C4-2B (cell line): ENCODE data around the gene RABL3.

Source experiments
- H3K27ac ChIP-seq: fragments of 450-650 bp; 2 replicates; pipeline ENCODE4 v1.5.1; 2017
- ZFX ChIP-seq: fragments of 450-650 bp; IDR thresholded peaks from 2 replicates; pipeline ENCODE4 v1.6.1; 2017
- TF ChIP-seq, protein P1 (sequence below): fragments of 450-650 bp; conservative IDR thresholded peaks from 2 replicates; pipeline ENCODE4 v1.5.1; 2017; ENCODE audit warnings: mild to moderate bottlenecking

RABL3 gene

DNA sequence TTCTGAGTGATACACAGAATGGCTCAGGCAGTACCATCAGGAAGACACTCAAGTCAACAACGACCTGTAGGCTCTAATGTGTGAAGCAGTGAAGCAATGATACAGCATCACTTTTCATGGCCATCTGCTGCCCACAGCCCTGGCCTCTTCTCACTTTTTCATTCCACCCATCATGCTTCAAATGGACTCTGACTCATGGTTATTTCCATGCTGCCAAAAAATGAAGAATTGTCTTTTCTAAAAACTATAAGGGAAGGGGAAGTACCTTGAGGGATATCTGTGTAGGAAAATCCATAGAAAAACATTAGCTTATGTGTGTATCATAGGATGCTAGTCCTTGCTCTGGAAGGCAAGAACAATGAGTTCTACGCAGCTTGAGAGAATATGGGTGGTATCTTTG, 71.7 kb downstream of the RABL3 start:
- no peak overlapping the region for H3K27ac ChIP-seq
- no peak for TF ChIP-seq ZFX
- TF ChIP-seq, protein P1, sequence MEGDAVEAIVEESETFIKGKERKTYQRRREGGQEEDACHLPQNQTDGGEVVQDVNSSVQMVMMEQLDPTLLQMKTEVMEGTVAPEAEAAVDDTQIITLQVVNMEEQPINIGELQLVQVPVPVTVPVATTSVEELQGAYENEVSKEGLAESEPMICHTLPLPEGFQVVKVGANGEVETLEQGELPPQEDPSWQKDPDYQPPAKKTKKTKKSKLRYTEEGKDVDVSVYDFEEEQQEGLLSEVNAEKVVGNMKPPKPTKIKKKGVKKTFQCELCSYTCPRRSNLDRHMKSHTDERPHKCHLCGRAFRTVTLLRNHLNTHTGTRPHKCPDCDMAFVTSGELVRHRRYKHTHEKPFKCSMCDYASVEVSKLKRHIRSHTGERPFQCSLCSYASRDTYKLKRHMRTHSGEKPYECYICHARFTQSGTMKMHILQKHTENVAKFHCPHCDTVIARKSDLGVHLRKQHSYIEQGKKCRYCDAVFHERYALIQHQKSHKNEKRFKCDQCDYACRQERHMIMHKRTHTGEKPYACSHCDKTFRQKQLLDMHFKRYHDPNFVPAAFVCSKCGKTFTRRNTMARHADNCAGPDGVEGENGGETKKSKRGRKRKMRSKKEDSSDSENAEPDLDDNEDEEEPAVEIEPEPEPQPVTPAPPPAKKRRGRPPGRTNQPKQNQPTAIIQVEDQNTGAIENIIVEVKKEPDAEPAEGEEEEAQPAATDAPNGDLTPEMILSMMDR = no peak

DNA sequence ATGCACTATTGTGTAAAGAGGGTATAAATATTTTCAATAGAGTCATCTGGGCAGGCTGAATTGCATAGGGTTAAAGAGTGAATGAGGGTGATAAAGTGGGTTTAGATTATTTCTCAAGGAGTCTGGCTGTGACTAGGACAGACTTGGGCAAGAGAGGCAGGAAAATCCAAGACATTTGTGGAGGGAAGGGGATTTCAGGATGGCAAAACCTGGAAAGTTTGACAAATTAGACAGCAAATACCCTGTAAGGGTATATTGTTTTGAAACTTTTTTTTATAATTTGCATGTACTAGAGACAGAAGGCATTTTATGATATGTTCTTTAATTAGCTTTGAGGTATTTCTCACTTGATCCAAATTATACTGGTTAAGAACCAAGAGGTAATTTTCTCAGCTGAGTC, 77.4 kb downstream of the RABL3 start:
- no peak for TF ChIP-seq ZFX
- TF ChIP-seq, protein P1 = no peak
- no peak overlapping the region for H3K27ac ChIP-seq

DNA sequence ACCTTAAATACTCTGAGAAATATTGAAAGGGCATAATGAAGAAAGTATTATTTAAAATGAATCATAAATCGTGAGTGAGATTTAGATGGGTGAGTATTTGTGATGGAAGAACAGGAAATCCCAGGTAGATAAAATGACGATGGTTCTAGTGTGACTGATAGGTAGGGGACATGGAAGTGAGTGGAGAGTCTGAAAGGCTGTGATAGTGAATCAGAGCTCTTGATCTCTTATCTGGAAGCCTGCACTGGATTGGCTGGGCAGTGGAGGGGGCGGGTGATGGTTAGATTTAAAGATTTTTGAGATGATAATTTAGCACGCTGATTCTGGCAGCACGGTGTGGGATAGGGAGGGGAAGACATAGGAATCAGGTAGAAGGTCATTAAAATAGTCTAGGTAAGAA, 80.4 kb downstream of the RABL3 start:
- TF ChIP-seq, protein P1 = no peak
- TF ChIP-seq ZFX = no peak

GRCh38 chr3:120661106-120661905, 81.0 kb downstream of the RABL3 start:
- TF ChIP-seq ZFX = no peak
- TF ChIP-seq, protein P1 = no peak
- H3K27ac ChIP-seq = peak overlapping the region; percentile 99; the same call in 1 of the 2 replicates

More for the DNA sequence above, 80.4 kb downstream of the RABL3 start:
- H3K27ac ChIP-seq = peak overlapping the region; percentile 95; the same call in 1 of the 2 replicates

- H3K27ac ChIP-seq = peak overlapping the region; percentile 99
- TF ChIP-seq, protein P1 = no peak
- no peak for TF ChIP-seq ZFX
Observed at GRCh38 chr3:120659834-120660233, 82.5 kb downstream of the RABL3 start.

DNA sequence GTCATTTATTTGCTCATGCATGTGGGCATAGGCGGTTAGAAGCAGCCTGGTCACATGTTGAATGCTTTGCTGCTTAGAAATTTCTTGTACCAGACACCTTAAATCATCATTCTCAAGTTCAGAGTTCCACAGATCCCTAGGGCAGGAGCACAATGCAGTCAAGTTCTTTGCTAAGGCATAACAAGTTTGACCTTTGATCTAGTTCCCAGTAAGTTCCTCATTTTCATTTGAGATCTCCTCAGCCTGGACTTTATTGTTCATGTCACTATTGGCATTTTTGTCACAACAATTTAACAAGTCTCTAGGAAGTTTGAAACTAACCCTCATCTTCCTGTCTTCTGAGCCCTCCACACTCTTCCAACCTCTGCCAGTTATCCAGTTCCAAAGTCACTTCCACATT, 83.0 kb downstream of the RABL3 start:
- peak overlapping the region; percentile 99; the same call in 1 of the 2 replicates for H3K27ac ChIP-seq
- no peak for TF ChIP-seq ZFX
- TF ChIP-seq, protein P1 = no peak

DNA sequence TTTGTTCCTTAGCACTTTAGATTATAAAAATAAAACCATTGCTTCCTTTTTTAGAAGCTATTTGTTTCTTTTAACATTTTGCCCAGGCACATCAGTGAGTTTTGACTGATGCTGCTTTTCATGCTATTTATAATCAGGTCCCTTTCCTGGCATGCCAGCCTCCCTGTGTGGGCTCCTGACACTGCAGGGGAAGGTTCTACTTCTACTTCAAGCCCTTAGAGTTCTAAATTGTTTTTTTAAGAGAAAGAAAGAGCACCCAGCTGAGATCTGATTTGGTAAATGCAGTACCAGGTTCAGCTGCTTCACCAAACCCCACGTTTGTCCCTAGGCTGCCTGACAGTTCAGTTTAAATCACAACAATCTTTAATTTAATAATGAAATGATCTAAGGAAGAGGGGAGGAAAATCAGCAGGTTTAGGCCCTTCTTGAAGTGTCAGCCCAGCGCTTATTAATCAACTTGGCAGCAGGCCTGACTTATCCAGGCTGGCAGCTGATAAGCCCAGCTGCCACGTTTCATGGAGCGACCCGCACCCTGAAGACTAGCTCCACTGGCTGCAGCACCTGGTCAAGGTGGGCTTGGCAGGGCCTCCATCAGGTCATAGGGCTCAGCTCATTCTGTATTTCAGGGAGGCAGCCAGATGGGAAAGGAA, 89.3 kb downstream of the RABL3 start:
- TF ChIP-seq, protein P1 = no peak
- no peak for TF ChIP-seq ZFX
- H3K27ac ChIP-seq = peak overlapping the region; percentile 30; the same call in 1 of the 2 replicates
